ENCODE data around the gene ITPA. TPM values are rescaled to one million over a fixed set of nuclear protein-coding genes. Genes with fewer than 3 reads are reported as not detected.

The ITPA gene
- total and polyA plus RNA-seq, 10 of the 15 experiments (the other 5 are each of a cell fraction or from before 2014, with no cell fraction given), result 5.5 to 124 (median 66.3) TPM

GRCh38 chr20:3224681-3225421 is 15.6 kb downstream of the ITPA start:
- Histone ChIP-seq H3K9me3 (replicated peaks; ENCODE audit: control insufficient read depth, insufficient read depth, low read length) (no peaks in the 10 kb centered on the region), H3K27me3 (replicated peaks in 1 of 2; ENCODE audit: control insufficient read depth in 2 of 2, insufficient read depth in 2 of 2, low read length in 1 of 2) (no peaks in the 10 kb centered on the region), H3K4me1 (ENCODE audit: control insufficient read depth, insufficient read depth, low read length) (peaks cover 13% of the 10 kb centered on the region), H3K79me2 (ENCODE audit: control insufficient read depth, insufficient read depth, low read length) (no peaks in the 10 kb centered on the region), H3K9ac (ENCODE audit: control insufficient read depth, insufficient read depth, low read length) (no peak overlapping the region), H4K20me1 (ENCODE audit: control insufficient read depth, insufficient read depth) (no peaks in the 10 kb centered on the region), H2AFZ (ENCODE audit: control insufficient read depth, low read depth, low read length) (no peak overlapping the region), H3K4me2 (ENCODE audit: control insufficient read depth, insufficient read depth) (no peak overlapping the region), H3K4me3 (no peak overlapping the region), H3K27ac (ENCODE audit: control insufficient read depth, insufficient read depth) (no peak overlapping the region), H3K36me3 (ENCODE audit: control insufficient read depth in 2 of 2, insufficient read depth in 2 of 2, low read length in 1 of 2) (peaks cover 0 to 10% of the 10 kb centered on the region in 2 experiments; a peak in 2 of 4 replicates)
- intact Hi-C loops (cut with micrococcal nuclease; ENCODE audit: unreplicated experiment), result no loop called here
- in situ Hi-C loops (cut with MboI), result no loop called here
- SMC1A ChIA-PET (ENCODE audit: uncharacterized antibody, unreplicated experiment), result no interaction called here
- BruUV-seq (replicated peaks), result no TSS peak
- FAIRE-seq (no peak), ATAC-seq (no peak), DNase-seq (ENCODE audit: low read depth, low spot score) (no peak)
- TF ChIP-seq CHD2 (IDR thresholded peaks at IDR 0.05; ENCODE audit: borderline replicate concordance, low read depth, low read length), result no peak
- no peak for TF ChIP-seq ZZZ3 (IDR thresholded peaks at IDR 0.05; ENCODE audit: control insufficient read depth, insufficient read length, low read depth)
- no peak for TF ChIP-seq ZNF274 (IDR thresholded peaks at IDR 0.05; ENCODE audit: insufficient read depth, insufficient read length)
- TF ChIP-seq BMI1 (IDR thresholded peaks at IDR 0.05; ENCODE audit: borderline replicate concordance), result no peak
- no peak for TF ChIP-seq HDGF (IDR thresholded peaks at IDR 0.05)
- no peak for TF ChIP-seq RAD51 (IDR thresholded peaks at IDR 0.05)
- no peak for TF ChIP-seq SPI1 (IDR thresholded peaks at IDR 0.05; ENCODE audit: borderline replicate concordance, insufficient read depth, low read depth, low read length)
- no peak for TF ChIP-seq IRF4 (IDR thresholded peaks at IDR 0.05; ENCODE audit: low read depth, low read length)
- no peak for TF ChIP-seq CBX3 (IDR thresholded peaks at IDR 0.05; ENCODE audit: borderline replicate concordance, low read depth)
- no peak for TF ChIP-seq HCFC1 (IDR thresholded peaks at IDR 0.05; ENCODE audit: low read length)
- 89% methylated on average over 8 of the region's 8 CpGs for WGBS (ENCODE audit: insufficient coverage, insufficient replicate concordance, low lambda C conversion rate, missing lambda C conversion rate)
- RAD21 ChIA-PET (ENCODE audit: unreplicated experiment), result no interaction called here
- CTCF ChIA-PET, result no interaction called here
- POLR2A ChIA-PET, result no interaction called here
